DOHH2 (cell line): Measurements from ENCODE around the gene SESN1.

ENCODE experiments used
- H3F3A ChIP-seq: fragments of 200-600 bp; sonication (generic), shearing (Covaris generic); 2 replicates; pipeline ENCODE4 v1.6.0; 2016; ENCODE audit warnings: antibody characterized with exemption, mild to moderate bottlenecking; ENCODE audit not compliant: control insufficient read depth, insufficient read depth
- H3K27ac ChIP-seq: fragments of 200-600 bp; sonication (generic); 2 replicates; pipeline ENCODE4 v1.5.1; 2014; ENCODE audit warnings: low read depth, mild to moderate bottlenecking, low read length, moderate library complexity
- H3K27me3 ChIP-seq: fragments of 200-600 bp; sonication (generic); 2 replicates; pipeline ENCODE4 v1.6.1; 2014; ENCODE audit warnings: mild to moderate bottlenecking, low read length, mixed read lengths; ENCODE audit not compliant: control insufficient read depth
- H3K36me3 ChIP-seq: fragments of 200-600 bp; sonication (generic); 2 replicates; pipeline ENCODE4 v1.6.1; 2014; ENCODE audit warnings: mild to moderate bottlenecking, low read length, moderate library complexity, mixed read lengths; ENCODE audit not compliant: control insufficient read depth
- H3K4me1 ChIP-seq: fragments of 200-600 bp; sonication (generic); 2 replicates; pipeline ENCODE4 v1.6.1; 2014; ENCODE audit warnings: mild to moderate bottlenecking, low read length, mixed read lengths; ENCODE audit not compliant: control insufficient read depth
- H3K4me2 ChIP-seq: fragments of 200-600 bp; sonication (generic); 2 replicates; pipeline ENCODE4 v1.6.0; 2014; ENCODE audit warnings: mild to moderate bottlenecking, low read length, moderate library complexity
- H3K4me3 ChIP-seq: fragments of 200-600 bp; sonication (generic); 2 replicates; pipeline ENCODE4 v1.5.1; 2014; ENCODE audit warnings: mild to moderate bottlenecking, low read length, mixed read lengths
- H3K79me2 ChIP-seq: fragments of 200-600 bp; sonication (generic); 2 replicates; pipeline ENCODE4 v1.6.1; 2014; ENCODE audit warnings: mild to moderate bottlenecking, low read length, mixed read lengths; ENCODE audit not compliant: control insufficient read depth
- H3K9me2 ChIP-seq: fragments of 200-600 bp; sonication (generic); replicated peaks from 2 replicates; pipeline ENCODE4 v1.6.1; 2014; ENCODE audit warnings: mild to moderate bottlenecking, low read length, mixed read lengths; ENCODE audit not compliant: control insufficient read depth
- H3K9me3 ChIP-seq: fragments of 200-600 bp; sonication (generic); 2 replicates; pipeline ENCODE4 v1.6.1; 2014; ENCODE audit warnings: antibody characterized with exemption, low read length, mixed read lengths; ENCODE audit not compliant: control insufficient read depth, insufficient read depth
- H4K20me1 ChIP-seq: fragments of 200-600 bp; sonication (generic); 2 replicates; pipeline ENCODE4 v1.6.0; 2014; ENCODE audit warnings: low read depth, mild to moderate bottlenecking, antibody characterized with exemption, low read length, moderate library complexity; ENCODE audit not compliant: control insufficient read depth, insufficient read depth
- CTCF ChIP-seq: fragments of 200-600 bp; sonication (generic); IDR thresholded peaks from one replicate; pipeline ENCODE4 v1.5.1; 2014; ENCODE audit warnings: antibody characterized with exemption, mild to moderate bottlenecking, low read depth, low read length; ENCODE audit not compliant: poor library complexity, severe bottlenecking
- EZH2phosphoT487 ChIP-seq: fragments of 200-600 bp; sonication (generic); IDR thresholded peaks from 2 replicates; pipeline ENCODE4 v1.6.1; 2017; ENCODE audit warnings: borderline replicate concordance, mild to moderate bottlenecking, antibody characterized with exemption, low read length, moderate library complexity, mixed read lengths

The SESN1 gene

GRCh38 chr6:109093732-109094415 is 772 bp downstream of the SESN1 start:
- H3K4me3 ChIP-seq, result peak overlapping the region; percentile 98
- peaks cover 18% of the 10 kb centered on the region for H3K79me2 ChIP-seq
- H3F3A ChIP-seq, result peaks cover 7% of the 10 kb centered on the region; the same call in 1 of the 2 replicates
- peaks cover 3% of the 10 kb centered on the region; the same call in 1 of the 2 replicates for H3K36me3 ChIP-seq
- H3K9me3 ChIP-seq, result no peaks in the 10 kb centered on the region
- peaks cover 27% of the 10 kb centered on the region for H3K4me1 ChIP-seq
- peak overlapping the region; percentile 82; the same call in 1 of the 2 replicates for H3K27ac ChIP-seq
- TF ChIP-seq EZH2phosphoT487 (no peak), CTCF (no peak)
- peak overlapping the region; percentile 91 for H3K4me2 ChIP-seq
- peaks cover 8% of the 10 kb centered on the region; the same call in 1 of the 2 replicates for H3K27me3 ChIP-seq
- H3K9me2 ChIP-seq, result no peaks in the 10 kb centered on the region
- no peaks in the 10 kb centered on the region for H4K20me1 ChIP-seq

- Histone ChIP-seq H3K9me3 (no peaks in the 10 kb centered on the region), H3K4me2 (peak overlapping the region; percentile 91), H3K4me1 (peaks cover 27% of the 10 kb centered on the region), H3K79me2 (peaks cover 16% of the 10 kb centered on the region), H3K9me2 (no peaks in the 10 kb centered on the region), H3K27me3 (peaks cover 8% of the 10 kb centered on the region; the same call in 1 of the 2 replicates), H4K20me1 (no peaks in the 10 kb centered on the region), H3F3A (peaks cover 7% of the 10 kb centered on the region; the same call in 1 of the 2 replicates), H3K4me3 (peak overlapping the region; percentile 21; the same call in 1 of the 2 replicates), H3K36me3 (peaks cover 3% of the 10 kb centered on the region; the same call in 1 of the 2 replicates), H3K27ac (no peak overlapping the region)
- TF ChIP-seq EZH2phosphoT487 (no peak), CTCF (no peak)
These were observed 2.6 kb downstream of the SESN1 start for GRCh38 chr6:109092074-109092473.

- TF ChIP-seq EZH2phosphoT487, result no peak
- no peak for TF ChIP-seq CTCF
- H3K9me2 ChIP-seq, result no peaks in the 10 kb centered on the region
These were observed 3.2 kb downstream of the SESN1 start for GRCh38 chr6:109091314-109092024.

More at GRCh38 chr6:109091314-109092024, 3.2 kb downstream of the SESN1 start:
- Histone ChIP-seq H3K4me2 (peak overlapping the region; percentile 91), H3K27me3 (peaks cover 8% of the 10 kb centered on the region; the same call in 1 of the 2 replicates), H3K4me3 (no peak overlapping the region), H3K4me1 (peaks cover 24% of the 10 kb centered on the region), H3K9me3 (no peaks in the 10 kb centered on the region), H4K20me1 (no peaks in the 10 kb centered on the region), H3K79me2 (peaks cover 11% of the 10 kb centered on the region), H3F3A (peaks cover 7% of the 10 kb centered on the region; the same call in 1 of the 2 replicates), H3K36me3 (peaks cover 3% of the 10 kb centered on the region; the same call in 1 of the 2 replicates), H3K27ac (no peak overlapping the region)
